Subcutaneous abdominal adipose tissue (tissue), 5 donors: Measurements from ENCODE around the gene C11orf97.

Experiments used
- H3K27ac ChIP-seq: one replicate; pipeline ENCODE4 v1.7.0; 2013; ENCODE audit warnings: low read depth, mild to moderate bottlenecking, inconsistent platforms, low read length, moderate library complexity
- H3K27me3 ChIP-seq, 5 donors: one replicate each; pipeline ENCODE4 v1.7.0; 2013; ENCODE audit warnings: low read length in 5 of 5, inconsistent platforms in 1 of 5; ENCODE audit not compliant: control insufficient read depth in 5 of 5, insufficient read depth in 4 of 5
- H3K36me3 ChIP-seq, 5 donors: one replicate each; pipeline ENCODE4 v1.7.0; 2013; ENCODE audit warnings: low read length in 5 of 5; ENCODE audit not compliant: control insufficient read depth in 5 of 5, insufficient read depth in 5 of 5
- H3K4me1 ChIP-seq, 5 donors: one replicate each; pipeline ENCODE4 v1.7.0; 2013; ENCODE audit warnings: low read length in 5 of 5, mild to moderate bottlenecking in 3 of 5, moderate library complexity in 1 of 5; ENCODE audit not compliant: control insufficient read depth in 5 of 5, insufficient read depth in 5 of 5
- H3K4me3 ChIP-seq, 5 donors: one replicate each; pipeline ENCODE4 v1.7.0; 2013; ENCODE audit warnings: low read length in 5 of 5, low read depth in 1 of 5
- H3K9ac ChIP-seq, 5 donors: one replicate each; pipeline ENCODE4 v1.7.0; 2013; ENCODE audit warnings: low read length in 5 of 5, mild to moderate bottlenecking in 4 of 5, moderate library complexity in 3 of 5
- H3K9me3 ChIP-seq, 5 donors: one replicate each; pipeline ENCODE4 v1.7.0; 2013; ENCODE audit warnings: low read length in 5 of 5; ENCODE audit not compliant: control insufficient read depth in 5 of 5
- donor health status: healthy.
- donor health status: healthy.
- donor health status: healthy.
- donor health status: healthy.
- donor health status: healthy.

Gene C11orf97

GRCh38 chr11:94524341-94524740 is 12.1 kb downstream of the C11orf97 start:
- no peak overlapping the region for H3K4me3 ChIP-seq
- no peak overlapping the region for H3K9ac ChIP-seq
- H3K9me3 ChIP-seq: no peaks in the 10 kb centered on the region
- H3K27ac ChIP-seq: no peak overlapping the region
- H3K4me1 ChIP-seq: peaks cover 0 to 5% (median 3%) of the 10 kb centered on the region in 5 donors
- no peaks in the 10 kb centered on the region for H3K27me3 ChIP-seq
- no peaks in the 10 kb centered on the region for H3K36me3 ChIP-seq

- Histone ChIP-seq H3K4me1 (peaks cover 0 to 4% (median 0%) of the 10 kb centered on the region in 5 donors), H3K27me3 (no peaks in the 10 kb centered on the region), H3K27ac (no peak overlapping the region), H3K4me3 (no peak overlapping the region), H3K9me3 (no peaks in the 10 kb centered on the region), H3K9ac (no peak overlapping the region), H3K36me3 (no peaks in the 10 kb centered on the region)
These were observed 13.5 kb downstream of the C11orf97 start for GRCh38 chr11:94525546-94526324.

GRCh38 chr11:94526645-94527438 is 14.6 kb downstream of the C11orf97 start:
- no peaks in the 10 kb centered on the region for H3K27me3 ChIP-seq
- no peak overlapping the region for H3K4me3 ChIP-seq
- H3K27ac ChIP-seq: no peak overlapping the region
- H3K9ac ChIP-seq: no peak overlapping the region
- H3K4me1 ChIP-seq: peaks cover 0 to 4% (median 0%) of the 10 kb centered on the region in 5 donors
- no peaks in the 10 kb centered on the region for H3K36me3 ChIP-seq
- H3K9me3 ChIP-seq: no peaks in the 10 kb centered on the region

GRCh38 chr11:94528551-94528950 is 16.3 kb downstream of the C11orf97 start:
- Histone ChIP-seq H3K4me3 (no peak overlapping the region), H3K9ac (no peak overlapping the region), H3K27me3 (no peaks in the 10 kb centered on the region), H3K4me1 (peaks cover 0 to 9% (median 6%) of the 10 kb centered on the region in 5 donors), H3K9me3 (no peaks in the 10 kb centered on the region), H3K27ac (no peak overlapping the region), H3K36me3 (no peaks in the 10 kb centered on the region)

- Histone ChIP-seq H3K4me3 (no peak overlapping the region), H3K4me1 (peaks cover 0 to 23% (median 21%) of the 10 kb centered on the region in 5 donors), H3K36me3 (no peaks in the 10 kb centered on the region), H3K9ac (no peak overlapping the region), H3K9me3 (no peaks in the 10 kb centered on the region), H3K27me3 (no peaks in the 10 kb centered on the region), H3K27ac (no peak overlapping the region)
These were observed 19.9 kb downstream of the C11orf97 start for GRCh38 chr11:94532211-94532610.

- Histone ChIP-seq H3K27ac (peak overlapping the region; percentile 45), H3K36me3 (no peaks in the 10 kb centered on the region), H3K9ac (peak overlapping the region in 1 of 5 donors; percentile 2), H3K4me1 (peaks cover 0 to 29% (median 23%) of the 10 kb centered on the region in 5 donors), H3K27me3 (no peaks in the 10 kb centered on the region), H3K4me3 (no peak overlapping the region), H3K9me3 (no peaks in the 10 kb centered on the region)
These were observed 20.9 kb downstream of the C11orf97 start for GRCh38 chr11:94533206-94533605.

- H3K27ac ChIP-seq: peak overlapping the region; percentile 45
- H3K4me3 ChIP-seq: peak overlapping the region in 2 of 5 donors; percentile 1 to 30
These were observed 21.7 kb downstream of the C11orf97 start for GRCh38 chr11:94533696-94534630.

GRCh38 chr11:94536386-94536785 is 24.1 kb downstream of the C11orf97 start:
- no peak overlapping the region for H3K27ac ChIP-seq

More at GRCh38 chr11:94533696-94534630, 21.7 kb downstream of the C11orf97 start:
- Histone ChIP-seq H3K9me3 (no peaks in the 10 kb centered on the region), H3K9ac (peak overlapping the region in 3 of 5 donors; percentile 0 to 7 (median 2)), H3K36me3 (no peaks in the 10 kb centered on the region), H3K4me1 (peaks cover 0 to 29% (median 23%) of the 10 kb centered on the region in 5 donors), H3K27me3 (no peaks in the 10 kb centered on the region)

GRCh38 chr11:94537031-94537600 is 24.9 kb downstream of the C11orf97 start:
- Histone ChIP-seq H3K27me3 (no peaks in the 10 kb centered on the region), H3K9ac (no peak overlapping the region), H3K4me1 (peaks cover 0 to 29% (median 23%) of the 10 kb centered on the region in 5 donors), H3K4me3 (no peak overlapping the region), H3K27ac (no peak overlapping the region), H3K9me3 (no peaks in the 10 kb centered on the region), H3K36me3 (no peaks in the 10 kb centered on the region)

More at GRCh38 chr11:94536386-94536785, 24.1 kb downstream of the C11orf97 start:
- H3K36me3 ChIP-seq: no peaks in the 10 kb centered on the region
- no peaks in the 10 kb centered on the region for H3K9me3 ChIP-seq
- no peaks in the 10 kb centered on the region for H3K27me3 ChIP-seq
- H3K4me3 ChIP-seq: no peak overlapping the region
- H3K9ac ChIP-seq: no peak overlapping the region
- peaks cover 0 to 29% (median 23%) of the 10 kb centered on the region in 5 donors for H3K4me1 ChIP-seq
